ENCODE measurements around the gene FKBP4.

DNA sequence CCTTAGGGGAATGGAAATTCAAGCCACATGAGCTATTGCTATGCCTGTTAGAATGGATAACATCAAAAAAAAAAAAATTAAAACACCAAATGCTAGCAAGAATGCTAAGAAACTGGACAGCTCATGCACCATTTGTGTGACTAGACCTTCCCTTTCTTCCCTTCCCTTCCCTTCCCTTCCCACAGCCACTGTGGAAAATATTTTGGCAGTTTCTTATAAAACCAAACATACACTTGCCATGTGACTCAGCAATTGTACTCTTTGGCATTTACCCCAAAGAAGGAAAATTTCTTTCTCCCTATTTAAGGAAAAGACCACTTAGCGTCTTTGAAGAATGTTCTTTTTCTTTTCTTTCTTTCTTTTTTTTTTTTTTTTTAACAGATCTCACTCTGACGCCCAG lies 49.1 kb upstream of the FKBP4 start:
- TF ChIP-seq, protein P1, sequence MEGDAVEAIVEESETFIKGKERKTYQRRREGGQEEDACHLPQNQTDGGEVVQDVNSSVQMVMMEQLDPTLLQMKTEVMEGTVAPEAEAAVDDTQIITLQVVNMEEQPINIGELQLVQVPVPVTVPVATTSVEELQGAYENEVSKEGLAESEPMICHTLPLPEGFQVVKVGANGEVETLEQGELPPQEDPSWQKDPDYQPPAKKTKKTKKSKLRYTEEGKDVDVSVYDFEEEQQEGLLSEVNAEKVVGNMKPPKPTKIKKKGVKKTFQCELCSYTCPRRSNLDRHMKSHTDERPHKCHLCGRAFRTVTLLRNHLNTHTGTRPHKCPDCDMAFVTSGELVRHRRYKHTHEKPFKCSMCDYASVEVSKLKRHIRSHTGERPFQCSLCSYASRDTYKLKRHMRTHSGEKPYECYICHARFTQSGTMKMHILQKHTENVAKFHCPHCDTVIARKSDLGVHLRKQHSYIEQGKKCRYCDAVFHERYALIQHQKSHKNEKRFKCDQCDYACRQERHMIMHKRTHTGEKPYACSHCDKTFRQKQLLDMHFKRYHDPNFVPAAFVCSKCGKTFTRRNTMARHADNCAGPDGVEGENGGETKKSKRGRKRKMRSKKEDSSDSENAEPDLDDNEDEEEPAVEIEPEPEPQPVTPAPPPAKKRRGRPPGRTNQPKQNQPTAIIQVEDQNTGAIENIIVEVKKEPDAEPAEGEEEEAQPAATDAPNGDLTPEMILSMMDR (IDR thresholded peaks at IDR 0.05; ENCODE audit: insufficient read depth, low read length, poor library complexity, severe bottlenecking), result no peak
- TF ChIP-seq EZH2phosphoT487 (conservative IDR thresholded peaks at IDR 0.05; ENCODE audit: low read length), result no peak
